Lower leg skin (tissue), 3 donors: ENCODE results near the gene ABLIM1.

ENCODE experiments used
- CTCF ChIP-seq, 3 donors: fragments of 450-650 bp; IDR thresholded peaks; one replicate each; pipeline ENCODE4 v1.5.1; 2016; ENCODE audit warnings: antibody characterized with exemption in 3 of 3, mild to moderate bottlenecking in 3 of 3, moderate library complexity in 2 of 3
- POLR2A ChIP-seq, 2 donors: fragments of 450-650 bp; IDR thresholded peaks; one replicate each; pipeline ENCODE4 v1.6.1; 2016 to 2017; ENCODE audit warnings: antibody characterized with exemption in 2 of 2, mild to moderate bottlenecking in 1 of 2, moderate library complexity in 1 of 2

- no peak for TF ChIP-seq CTCF (IDR thresholded peaks at IDR 0.05)
- TF ChIP-seq POLR2A (IDR thresholded peaks at IDR 0.05), result no peak
Measured at GRCh38 chr10:114548662-114549061, 109.4 kb downstream of the ABLIM1 start.
